PC-9 (cell line): ENCODE data around the gene OBSCN. TPM values are rescaled to one million over a fixed set of nuclear protein-coding genes. Genes with fewer than 3 reads are reported as not detected.

Source experiments
- BruUV-seq: library from RNA; stranded (reverse); fragments of 400-500 nt; replicated peaks from 2 replicates; lab custom pipeline; 2021; lab: Mats Ljungman, UMichigan
- CTCF ChIA-PET: fragments of 300-600 bp; sonication (Branson Sonifier 250); formaldehyde crosslinking; loops from one replicate; lab custom pipeline; 2022; ENCODE audit warnings: antibody characterized with exemption; lab: Charles Lee
- POLR2A ChIA-PET: fragments of 300-600 bp; sonication (Branson Sonifier 250); formaldehyde crosslinking; loops from one replicate; lab custom pipeline; 2022; ENCODE audit warnings: antibody characterized with exemption; ENCODE audit not compliant: unreplicated experiment; lab: Charles Lee
- DNase-seq, 2 experiments: peaks; one replicate each; pipeline versions ENCODE4 v3.0.0 to v3.0.0-alpha.2; 2015 to 2022; ENCODE audit warnings: mixed read lengths in 1 of 2
- H2AFZ ChIP-seq: fragments of 200-600 bp; sonication (generic); 2 replicates; pipeline ENCODE4 v1.8.1; 2017; ENCODE audit warnings: antibody characterized with exemption
- H3F3A ChIP-seq: fragments of 200-600 bp; sonication (generic); 2 replicates; pipeline ENCODE4 v1.8.1; 2017; ENCODE audit warnings: antibody characterized with exemption, mild to moderate bottlenecking, low read depth; ENCODE audit not compliant: insufficient read depth
- H3K27ac ChIP-seq: fragments of 200-600 bp; sonication (generic); 2 replicates; pipeline ENCODE4 v1.6.1; 2016; ENCODE audit warnings: mixed run types
- H3K27me3 ChIP-seq: fragments of 200-600 bp; sonication (generic); 2 replicates; pipeline ENCODE4 v1.6.1; 2016; ENCODE audit warnings: low read depth, mixed run types; ENCODE audit not compliant: insufficient read depth
- H3K36me3 ChIP-seq: fragments of 200-600 bp; sonication (generic); 2 replicates; pipeline ENCODE4 v1.6.1; 2016; ENCODE audit warnings: low read depth, mixed run types
- H3K4me1 ChIP-seq: fragments of 200-600 bp; sonication (generic); replicated peaks from 2 replicates; pipeline ENCODE4 v1.6.1; 2016; ENCODE audit warnings: mixed run types; ENCODE audit not compliant: insufficient read depth
- H3K4me2 ChIP-seq: fragments of 200-600 bp; sonication (generic); 2 replicates; pipeline ENCODE4 v1.6.1; 2017; ENCODE audit warnings: mixed run types
- H3K4me3 ChIP-seq: fragments of 200-600 bp; sonication (generic); 2 replicates; pipeline ENCODE4 v1.6.1; 2016; ENCODE audit warnings: mixed run types
- H3K79me2 ChIP-seq: fragments of 200-600 bp; sonication (generic); 2 replicates; pipeline ENCODE4 v1.6.1; 2017; ENCODE audit warnings: low read depth, mixed run types
- H3K9me2 ChIP-seq: fragments of 200-600 bp; sonication (generic); 2 replicates; pipeline ENCODE4 v1.8.1; 2017; ENCODE audit warnings: mild to moderate bottlenecking; ENCODE audit not compliant: insufficient read depth
- H3K9me3 ChIP-seq: fragments of 200-600 bp; sonication (generic); 2 replicates; pipeline ENCODE4 v1.8.1; 2016; ENCODE audit warnings: low read depth; ENCODE audit not compliant: insufficient read depth
- H4K20me1 ChIP-seq: fragments of 200-600 bp; sonication (generic); 2 replicates; pipeline ENCODE4 v1.8.1; 2017; ENCODE audit not compliant: insufficient read depth
- EZH2 ChIP-seq: fragments of 200-600 bp; sonication (generic); IDR thresholded peaks from 2 replicates; pipeline ENCODE4 v1.8.0; 2017; ENCODE audit warnings: antibody characterized with exemption, low read depth
- intact Hi-C: fragments of 100-400 bp; cut with micrococcal nuclease; formaldehyde crosslinking; loops from one replicate; pipeline ENCODE4 v1.10.0; 2022; ENCODE audit not compliant: unreplicated experiment
- total RNA-seq: library from RNA; stranded (reverse); gene quantifications from 2 replicates; pipeline ENCODE4 v1.2.3, GENCODE V29; 2021
- TF ChIP-seq, protein P1 (sequence below): fragments of 200-600 bp; sonication (generic); conservative IDR thresholded peaks from 2 replicates; pipeline ENCODE4 v1.6.1; 2017; ENCODE audit warnings: mixed run types, antibody characterized with exemption, mild to moderate bottlenecking, moderate library complexity

The OBSCN gene
- total RNA-seq, 1 experiment from 2014 or later = 62.9 TPM

- H3K4me1 ChIP-seq = no peaks in the 10 kb centered on the region
- H3K27ac ChIP-seq = no peak overlapping the region
- H3K4me3 ChIP-seq = no peak overlapping the region
- no peaks in the 10 kb centered on the region for H3K9me2 ChIP-seq
- H3F3A ChIP-seq = no peaks in the 10 kb centered on the region
- H3K4me2 ChIP-seq = no peak overlapping the region
- H3K27me3 ChIP-seq = no peaks in the 10 kb centered on the region
- H3K79me2 ChIP-seq = no peaks in the 10 kb centered on the region
- no peak for DNase-seq
- no peak overlapping the region for H2AFZ ChIP-seq
- intact Hi-C loops = no loop called here
- ChIA-PET CTCF (interaction anchor here (0.6 kb wide), 2 partner anchors 122 to 799 kb away, joined by 5 to 8 read pairs; no protein-coding TSS in a partner anchor), POLR2A (no interaction called here)
- no peaks in the 10 kb centered on the region for H3K36me3 ChIP-seq
- TF ChIP-seq, protein P1, sequence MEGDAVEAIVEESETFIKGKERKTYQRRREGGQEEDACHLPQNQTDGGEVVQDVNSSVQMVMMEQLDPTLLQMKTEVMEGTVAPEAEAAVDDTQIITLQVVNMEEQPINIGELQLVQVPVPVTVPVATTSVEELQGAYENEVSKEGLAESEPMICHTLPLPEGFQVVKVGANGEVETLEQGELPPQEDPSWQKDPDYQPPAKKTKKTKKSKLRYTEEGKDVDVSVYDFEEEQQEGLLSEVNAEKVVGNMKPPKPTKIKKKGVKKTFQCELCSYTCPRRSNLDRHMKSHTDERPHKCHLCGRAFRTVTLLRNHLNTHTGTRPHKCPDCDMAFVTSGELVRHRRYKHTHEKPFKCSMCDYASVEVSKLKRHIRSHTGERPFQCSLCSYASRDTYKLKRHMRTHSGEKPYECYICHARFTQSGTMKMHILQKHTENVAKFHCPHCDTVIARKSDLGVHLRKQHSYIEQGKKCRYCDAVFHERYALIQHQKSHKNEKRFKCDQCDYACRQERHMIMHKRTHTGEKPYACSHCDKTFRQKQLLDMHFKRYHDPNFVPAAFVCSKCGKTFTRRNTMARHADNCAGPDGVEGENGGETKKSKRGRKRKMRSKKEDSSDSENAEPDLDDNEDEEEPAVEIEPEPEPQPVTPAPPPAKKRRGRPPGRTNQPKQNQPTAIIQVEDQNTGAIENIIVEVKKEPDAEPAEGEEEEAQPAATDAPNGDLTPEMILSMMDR = no peak
- no peak for TF ChIP-seq EZH2
- H4K20me1 ChIP-seq = no peaks in the 10 kb centered on the region
- no peaks in the 10 kb centered on the region for H3K9me3 ChIP-seq
- BruUV-seq = no TSS peak
Observed at GRCh38 chr1:228276901-228277490, 69.2 kb downstream of the OBSCN start.

DNA sequence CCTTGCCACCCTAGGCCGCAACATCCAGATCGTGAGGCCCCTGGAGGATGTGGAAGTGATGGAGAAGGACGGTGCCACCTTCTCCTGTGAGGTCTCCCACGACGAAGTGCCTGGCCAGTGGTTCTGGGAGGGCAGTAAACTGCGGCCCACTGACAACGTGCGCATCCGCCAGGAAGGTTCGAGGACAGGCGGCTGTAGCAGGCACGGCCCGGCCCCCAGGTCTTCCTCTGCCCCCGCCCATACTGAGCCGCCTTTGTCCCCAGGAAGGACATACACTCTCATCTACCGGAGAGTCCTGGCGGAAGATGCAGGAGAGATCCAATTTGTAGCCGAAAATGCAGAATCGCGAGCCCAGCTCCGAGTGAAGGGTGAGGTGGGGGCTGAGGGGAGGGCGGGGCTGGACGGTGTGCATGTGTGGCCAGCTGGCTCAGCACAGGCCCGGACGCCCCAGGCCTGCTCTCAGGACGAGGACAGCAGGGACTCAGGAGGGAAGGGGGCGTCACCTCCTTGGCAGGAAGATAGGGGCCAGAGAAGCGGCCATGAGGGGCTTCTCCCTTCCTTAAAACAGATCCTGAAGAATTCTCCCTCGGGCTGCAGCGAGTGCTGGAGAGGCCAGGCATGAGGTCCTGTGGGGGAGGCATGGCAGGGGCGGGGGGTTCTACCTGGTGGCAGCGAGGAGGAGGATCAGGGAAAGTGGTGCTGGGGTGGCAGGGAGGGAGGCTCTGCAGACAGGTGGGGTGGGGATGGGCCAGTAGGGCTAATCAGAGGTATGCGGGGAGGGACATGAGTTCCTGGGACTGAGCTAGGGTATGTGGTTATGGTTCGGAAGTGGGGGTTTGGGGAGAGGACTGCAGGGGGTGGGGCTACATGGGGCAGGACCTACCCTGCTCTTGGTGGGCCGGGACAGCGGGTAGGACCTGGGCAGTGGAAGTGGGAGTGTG lies 69.9 kb downstream of the OBSCN start:
- Histone ChIP-seq H3F3A (no peaks in the 10 kb centered on the region), H3K9me3 (no peaks in the 10 kb centered on the region), H3K4me3 (no peak overlapping the region), H3K36me3 (no peaks in the 10 kb centered on the region), H3K4me1 (no peaks in the 10 kb centered on the region), H4K20me1 (no peaks in the 10 kb centered on the region), H3K79me2 (no peaks in the 10 kb centered on the region), H3K27me3 (no peaks in the 10 kb centered on the region), H2AFZ (no peak overlapping the region), H3K4me2 (no peak overlapping the region), H3K9me2 (no peaks in the 10 kb centered on the region), H3K27ac (no peak overlapping the region)
- no TSS peak for BruUV-seq
- intact Hi-C loops = no loop called here
- POLR2A ChIA-PET = no interaction called here
- TF ChIP-seq, protein P1 = no peak
- TF ChIP-seq EZH2 = no peak
- CTCF ChIA-PET = interaction anchor here (0.6 kb wide), 2 partner anchors 122 to 798 kb away, joined by 5 to 8 read pairs; no protein-coding TSS in a partner anchor
- DNase-seq = no peak

- TF ChIP-seq, protein P1 = no peak
- TF ChIP-seq EZH2 = no peak
- Histone ChIP-seq H3K27me3 (no peaks in the 10 kb centered on the region), H2AFZ (no peak overlapping the region), H3F3A (no peaks in the 10 kb centered on the region), H3K9me3 (no peaks in the 10 kb centered on the region), H3K4me1 (no peaks in the 10 kb centered on the region), H3K79me2 (no peaks in the 10 kb centered on the region), H4K20me1 (no peaks in the 10 kb centered on the region), H3K4me2 (no peak overlapping the region), H3K27ac (no peak overlapping the region), H3K36me3 (no peaks in the 10 kb centered on the region), H3K9me2 (no peaks in the 10 kb centered on the region), H3K4me3 (no peak overlapping the region)
- intact Hi-C loops = no loop called here
- ChIA-PET POLR2A (no interaction called here), CTCF (no interaction called here)
- no peak for DNase-seq
- no TSS peak for BruUV-seq
Observed at GRCh38 chr1:228278432-228278941, 70.6 kb downstream of the OBSCN start.
